NCI-H1694 (cell line): ENCODE measurements around the gene MYL7.
"Not testable (repeated sequence)": the region's sequence is repeated elsewhere in the genome, so short reads cannot be mapped to it uniquely, and the experiment has no call there.

ENCODE experiments used
- DNase-seq: peaks from one replicate; lab custom pipeline; 2025; lab: John Stamatoyannopoulos, UW

MYL7 gene

DNA sequence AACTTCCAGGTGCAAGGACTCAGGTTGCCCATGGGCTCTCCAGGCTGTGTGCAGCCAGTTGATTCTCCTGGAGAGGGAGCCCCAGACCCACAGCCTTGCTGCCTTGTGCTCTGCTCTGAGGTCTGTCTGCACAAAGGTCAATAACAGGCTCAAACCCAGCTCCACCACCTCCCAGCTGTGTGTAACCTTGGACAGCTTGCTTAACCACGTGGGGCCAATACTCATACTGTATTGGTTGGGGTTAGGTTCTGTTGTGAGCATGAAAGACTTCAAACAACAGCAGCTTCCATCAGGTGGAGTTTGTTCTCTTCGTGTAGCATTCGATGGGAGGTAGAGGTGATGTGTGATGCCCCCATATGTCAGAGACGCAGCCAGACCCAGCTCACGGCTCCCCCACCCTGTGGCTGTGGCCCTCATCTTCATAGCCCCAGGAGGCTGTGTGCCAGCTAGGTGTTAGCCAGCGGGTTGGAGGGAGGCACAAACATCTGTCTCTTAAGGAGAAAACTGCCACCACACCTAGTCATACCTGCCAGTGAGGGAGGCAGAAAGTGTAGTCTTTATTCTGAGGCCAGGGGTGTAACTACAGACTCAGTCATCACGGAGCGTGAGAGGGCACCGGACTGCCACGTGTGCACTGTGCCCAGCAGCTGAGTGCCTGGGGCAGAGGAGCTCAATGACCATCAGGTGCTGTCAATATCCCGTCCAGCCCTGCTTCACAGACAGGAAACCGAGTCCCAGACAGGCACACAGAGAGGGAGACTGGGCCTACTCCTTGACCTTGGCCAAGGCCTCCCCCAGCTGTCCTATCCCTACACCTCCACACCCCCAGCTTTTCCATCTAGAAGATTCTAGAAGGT lies 9.7 kb downstream of the MYL7 start:
- DNase-seq, result peak; percentile 64

DNA sequence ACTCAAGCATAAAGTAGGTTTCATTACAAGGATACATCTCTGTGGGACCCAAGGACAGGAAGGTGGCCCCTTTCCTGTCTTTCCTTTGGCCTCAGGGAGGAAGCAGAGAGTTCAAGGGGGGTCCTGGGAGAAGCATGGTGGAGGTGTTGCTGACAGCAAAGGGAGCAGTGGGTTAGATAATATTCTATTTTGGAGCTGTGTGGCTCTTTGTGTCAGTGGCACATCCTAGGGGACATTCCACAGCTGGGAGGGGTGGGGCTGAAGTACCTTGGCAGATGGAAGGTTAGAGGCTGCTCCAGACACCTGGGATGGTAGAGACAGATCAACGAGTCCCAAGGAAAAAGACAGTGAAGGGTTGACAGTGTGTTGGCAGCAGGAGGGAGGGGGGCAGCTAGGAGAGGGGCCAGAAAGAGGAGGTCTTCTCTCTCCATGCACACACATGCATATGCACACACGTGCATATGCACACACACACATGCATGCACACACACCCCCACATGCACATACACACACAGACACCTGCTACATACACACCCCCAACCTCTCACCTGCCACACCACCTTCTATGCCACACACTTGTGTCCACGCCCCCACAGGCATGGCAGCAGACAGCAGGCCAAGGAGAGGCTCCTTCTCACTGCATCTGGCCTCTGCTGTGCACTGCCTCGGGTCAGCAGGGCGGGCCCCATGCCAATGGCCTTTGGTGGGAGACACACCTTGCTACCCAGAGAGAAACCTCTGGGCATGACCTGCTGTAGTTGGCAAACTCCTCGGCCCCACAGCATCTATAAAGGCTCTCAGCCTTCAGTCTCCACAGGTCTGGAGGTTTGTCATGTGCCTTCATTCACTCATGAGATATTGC lies 12.2 kb downstream of the MYL7 start:
- no peak for DNase-seq

DNA sequence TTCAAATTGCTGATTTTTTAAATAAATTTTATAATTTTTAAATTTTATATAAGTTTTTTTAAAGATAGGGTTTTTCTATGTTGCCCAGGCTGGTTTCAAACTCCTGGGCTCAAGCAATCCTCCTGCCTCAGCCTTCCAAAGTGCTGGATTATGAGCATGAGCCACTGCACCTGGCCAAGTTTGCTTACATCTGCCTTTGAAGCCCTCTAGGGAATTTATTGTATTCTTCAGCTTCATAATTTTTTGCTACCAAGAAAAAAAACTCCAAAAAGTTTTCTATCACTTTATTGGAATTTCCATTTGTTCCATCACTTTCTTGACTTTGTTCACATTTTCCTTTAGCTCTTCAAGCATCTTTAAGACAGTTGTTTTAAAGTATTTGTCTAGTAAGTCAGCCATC lies 14.0 kb downstream of the MYL7 start:
- DNase-seq, result no peak

DNA sequence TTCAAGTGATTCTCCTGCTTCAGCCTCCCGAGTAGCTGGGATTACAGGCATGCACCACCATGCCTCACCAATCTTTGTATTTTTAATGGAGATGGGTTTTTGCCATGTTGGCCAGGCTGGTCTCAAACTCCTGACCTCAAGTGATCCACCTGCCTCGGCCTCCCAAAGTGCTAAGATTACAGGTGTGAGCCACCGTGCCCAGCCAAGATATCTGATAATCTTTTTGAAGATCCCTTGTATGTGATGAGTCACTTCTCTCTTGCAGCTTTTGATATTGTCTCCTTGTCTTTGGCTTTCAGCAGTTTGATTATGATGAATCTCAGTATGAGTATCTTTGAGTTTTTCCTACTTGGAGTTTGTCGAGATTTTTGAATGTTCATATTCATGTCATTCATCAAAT lies 14.6 kb downstream of the MYL7 start:
- not testable (repeated sequence) for DNase-seq

DNA sequence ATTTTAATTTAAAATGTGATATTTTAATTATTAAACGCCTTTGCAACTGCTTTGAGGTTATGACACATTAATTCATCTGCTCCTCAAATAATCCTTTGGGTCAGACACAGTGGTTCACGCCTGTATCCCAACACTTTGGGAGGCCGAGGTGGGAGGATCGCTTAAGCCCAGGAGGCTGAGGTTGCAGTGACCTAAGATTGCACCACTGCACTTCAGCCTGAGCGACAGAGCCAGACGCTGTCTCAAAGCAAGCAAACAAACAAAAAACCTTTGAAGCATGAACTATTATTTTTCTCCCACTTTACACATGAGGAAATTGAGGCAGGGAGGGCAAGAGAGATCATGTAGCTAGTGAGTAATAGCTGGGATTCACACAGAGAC lies 16.3 kb downstream of the MYL7 start:
- no peak for DNase-seq

DNA sequence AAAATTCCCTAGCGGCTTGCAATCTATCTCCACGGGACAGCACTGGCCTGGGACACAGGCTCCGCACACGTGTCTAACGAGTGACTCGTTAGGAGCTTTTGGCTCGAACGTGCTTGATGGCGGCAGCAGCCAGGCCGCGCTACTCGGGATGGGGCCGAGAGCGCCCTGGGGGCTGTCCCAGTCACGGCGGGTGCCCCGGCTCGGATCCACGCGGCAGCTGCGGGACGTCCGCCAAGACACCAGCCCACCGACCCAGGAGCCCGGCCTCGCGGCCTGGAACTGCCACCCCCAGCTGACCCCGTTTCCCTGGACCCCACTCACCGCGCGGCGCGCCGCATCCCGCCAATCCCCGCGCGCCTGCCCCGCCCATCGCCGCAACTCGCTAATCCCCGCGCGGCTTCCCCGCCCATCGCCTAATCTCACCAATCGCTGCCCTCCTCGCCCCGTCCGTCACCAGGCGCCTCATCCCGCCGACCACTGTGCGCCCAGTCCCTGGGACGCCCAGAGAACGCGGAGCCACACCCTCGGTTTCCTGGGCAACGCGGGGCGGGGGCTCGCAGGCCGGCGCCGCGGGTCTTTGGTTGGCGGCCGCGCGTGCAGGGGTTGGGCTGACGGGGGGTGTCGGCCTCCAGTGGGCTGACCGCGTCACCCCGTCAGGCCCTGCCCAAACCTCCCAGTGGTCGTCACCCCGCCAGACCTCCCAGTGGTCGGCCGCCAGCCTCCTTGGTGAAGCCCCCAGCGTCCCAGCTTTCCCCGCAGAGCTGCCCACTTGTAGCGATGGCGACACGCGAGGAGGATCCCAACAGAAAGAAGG lies 17.7 kb downstream of the MYL7 start, which contains the start of gene POLD2:
Gene POLD2, minus strand, starts transcription at position 359 of the 814 bp plus-strand sequence. CDS start 1,495 bp downstream, outside the sequence.
- DNase-seq, result peak; percentile 95

DNA sequence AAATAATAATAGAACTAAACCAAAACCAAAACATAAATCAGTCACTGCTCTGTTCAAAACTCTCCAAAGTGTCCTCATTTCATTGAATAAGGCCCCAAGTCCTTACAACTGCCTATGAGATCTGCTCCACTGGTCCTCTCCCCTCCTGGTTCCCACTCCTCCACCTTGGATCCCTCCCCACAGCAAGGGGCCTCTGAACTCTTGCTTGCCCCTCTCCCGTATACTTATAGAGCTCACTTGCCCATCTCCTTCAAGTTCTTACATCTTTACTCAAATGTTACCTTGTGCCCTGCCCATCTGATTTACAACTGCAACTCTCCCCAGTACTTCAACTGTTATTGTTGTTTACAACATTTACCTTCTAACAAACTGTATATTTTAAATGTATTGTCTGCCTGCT lies 18.6 kb downstream of the MYL7 start:
- DNase-seq, result no peak

DNA sequence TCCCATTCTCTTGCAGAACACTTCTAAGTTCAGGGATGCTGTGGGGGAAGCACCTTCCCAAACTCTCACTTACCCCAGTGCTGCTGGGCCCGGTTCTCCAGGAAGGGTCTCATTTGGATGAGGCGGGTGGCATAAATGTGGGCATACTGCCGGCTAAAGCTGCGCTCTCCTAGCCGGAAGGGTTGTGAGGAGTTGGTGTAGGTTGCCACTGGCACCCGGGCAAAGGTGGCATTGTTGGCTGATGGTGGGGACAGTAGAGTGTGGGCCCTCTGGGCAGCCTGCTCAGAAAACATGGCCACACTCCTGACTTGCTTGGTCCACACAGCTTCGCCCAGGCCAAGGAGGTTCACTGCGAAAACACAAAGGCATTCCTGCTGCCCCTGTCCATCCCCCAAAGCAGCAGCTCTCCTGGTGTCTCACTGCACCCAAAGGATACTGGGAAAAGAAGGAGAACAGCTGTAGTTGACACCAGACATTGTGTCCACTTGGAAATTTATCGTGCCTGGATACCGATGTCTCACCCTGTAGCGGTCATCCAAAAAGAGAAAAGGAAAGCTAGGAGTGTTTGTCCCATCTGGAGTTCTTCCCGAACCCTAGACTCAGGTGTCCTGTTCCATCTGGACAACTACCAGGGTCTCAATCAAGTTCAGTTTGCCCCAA lies 19.2 kb downstream of the MYL7 start:
- no peak for DNase-seq

DNA sequence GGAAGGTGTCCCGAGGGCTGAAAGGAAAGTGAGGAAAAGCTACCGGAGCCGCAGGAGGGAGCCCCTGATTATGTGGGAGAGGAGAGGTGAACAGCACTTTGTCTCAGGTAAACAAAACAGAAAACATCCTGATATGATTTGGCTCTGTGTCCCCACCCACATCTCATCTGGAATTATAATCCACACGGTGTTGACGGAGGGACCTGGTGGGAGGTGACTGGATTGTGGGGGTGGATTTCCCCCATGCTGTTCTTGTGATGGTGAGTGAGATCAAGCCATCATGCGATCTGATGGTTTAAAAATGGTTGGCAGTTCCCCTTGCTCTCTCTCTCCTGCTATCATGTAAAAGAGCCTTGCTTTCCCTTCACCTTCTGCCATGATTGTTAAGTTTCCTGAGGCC lies 20.7 kb downstream of the MYL7 start:
- no peak for DNase-seq

DNA sequence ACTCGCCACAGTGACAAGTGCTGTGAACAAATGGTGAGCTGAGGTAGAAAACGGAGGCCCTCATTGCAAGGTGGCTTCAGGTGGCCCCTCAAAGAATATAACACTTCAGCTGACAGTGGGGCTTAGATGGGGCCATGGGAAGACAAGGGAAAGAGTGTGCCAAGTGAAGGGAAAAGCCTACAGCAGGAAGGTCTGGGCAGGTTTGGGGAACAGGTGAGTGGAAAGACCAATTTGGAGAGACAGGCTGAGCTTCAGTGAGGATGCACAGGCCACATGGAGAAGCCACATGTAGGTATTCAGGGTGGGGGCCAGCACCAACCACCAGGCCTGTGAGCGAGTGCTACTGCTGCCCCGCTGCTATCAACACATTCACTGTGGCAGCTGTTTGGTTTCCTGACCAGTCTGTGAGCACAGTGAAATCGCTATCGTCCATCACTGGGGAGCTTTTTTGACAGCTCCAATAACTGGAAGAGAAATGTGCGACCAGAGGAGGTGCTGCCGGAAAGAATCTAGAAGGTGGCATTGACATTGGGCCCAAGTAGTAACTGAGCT lies 21.2 kb downstream of the MYL7 start:
- no peak for DNase-seq

DNA sequence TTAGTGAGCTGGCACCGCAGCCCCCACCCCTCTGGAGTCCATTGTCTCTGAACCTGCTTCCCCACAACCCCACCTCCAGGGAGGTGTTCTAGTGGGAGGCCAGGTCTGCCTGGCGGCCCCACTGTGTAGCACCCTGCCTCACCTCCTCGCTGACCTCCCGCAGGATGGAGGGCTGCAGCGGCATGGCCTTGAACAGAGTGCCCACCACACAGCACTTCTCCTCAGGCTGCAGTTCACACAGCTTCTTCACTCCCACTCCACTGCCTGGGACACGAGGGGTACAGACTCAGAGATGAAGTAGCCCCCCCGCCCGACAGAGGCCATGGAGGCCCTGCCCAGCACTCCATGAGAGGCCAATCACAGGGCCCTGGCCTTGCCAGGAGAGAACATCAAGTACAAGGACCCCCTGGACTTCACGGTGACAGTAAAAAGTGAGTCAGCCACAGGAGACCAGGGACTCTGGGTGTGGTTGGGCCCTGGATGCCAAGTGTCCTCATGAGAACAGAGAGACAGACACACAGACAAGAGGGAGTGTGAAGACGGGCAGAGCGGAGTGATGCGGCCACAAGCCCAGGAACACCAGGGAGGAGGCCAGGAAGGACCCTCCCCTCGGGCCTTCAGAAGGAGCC lies 23.2 kb downstream of the MYL7 start:
- DNase-seq, result no peak

DNA sequence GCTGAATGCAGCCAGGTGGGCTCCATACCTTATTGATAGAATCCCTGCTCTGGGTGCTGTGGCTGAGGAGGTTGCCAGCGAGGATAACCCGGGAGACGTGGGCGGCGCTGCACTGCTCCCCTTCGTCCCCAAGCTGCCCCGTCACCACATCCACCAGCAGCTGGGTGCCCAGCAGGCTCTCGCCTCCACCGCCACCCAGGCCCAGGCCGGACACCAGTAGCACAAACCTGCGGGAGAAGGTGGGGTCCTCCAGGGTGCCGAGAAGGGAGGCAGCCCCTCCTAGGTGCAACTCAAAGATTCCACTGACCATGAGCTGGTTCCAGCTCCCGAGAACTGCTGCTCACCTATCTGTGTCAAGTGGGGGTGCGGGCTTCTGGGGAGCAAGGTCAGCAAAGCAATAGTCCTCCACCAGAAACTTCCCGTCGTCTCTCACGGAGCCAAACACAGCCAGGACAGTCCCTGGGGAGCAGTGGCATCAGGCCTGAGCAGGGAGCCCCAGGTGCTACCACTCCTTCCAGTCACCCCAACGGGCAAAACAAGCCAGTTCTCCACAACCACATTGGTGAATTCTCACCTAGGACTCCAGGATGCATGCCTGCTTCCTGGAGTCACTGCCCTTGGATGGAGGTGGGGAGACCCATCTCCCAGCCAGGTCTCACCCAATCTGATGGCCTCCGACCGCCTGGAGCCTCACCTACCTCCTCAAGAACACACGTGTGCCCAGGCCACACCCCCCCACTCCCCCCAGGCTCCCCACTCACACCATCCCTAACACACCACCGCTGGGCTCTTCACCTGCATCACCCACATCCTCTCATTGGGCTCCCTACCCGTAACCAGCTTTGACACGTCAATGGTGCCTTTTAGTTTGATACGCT lies 24.1 kb downstream of the MYL7 start:
- no peak for DNase-seq

DNA sequence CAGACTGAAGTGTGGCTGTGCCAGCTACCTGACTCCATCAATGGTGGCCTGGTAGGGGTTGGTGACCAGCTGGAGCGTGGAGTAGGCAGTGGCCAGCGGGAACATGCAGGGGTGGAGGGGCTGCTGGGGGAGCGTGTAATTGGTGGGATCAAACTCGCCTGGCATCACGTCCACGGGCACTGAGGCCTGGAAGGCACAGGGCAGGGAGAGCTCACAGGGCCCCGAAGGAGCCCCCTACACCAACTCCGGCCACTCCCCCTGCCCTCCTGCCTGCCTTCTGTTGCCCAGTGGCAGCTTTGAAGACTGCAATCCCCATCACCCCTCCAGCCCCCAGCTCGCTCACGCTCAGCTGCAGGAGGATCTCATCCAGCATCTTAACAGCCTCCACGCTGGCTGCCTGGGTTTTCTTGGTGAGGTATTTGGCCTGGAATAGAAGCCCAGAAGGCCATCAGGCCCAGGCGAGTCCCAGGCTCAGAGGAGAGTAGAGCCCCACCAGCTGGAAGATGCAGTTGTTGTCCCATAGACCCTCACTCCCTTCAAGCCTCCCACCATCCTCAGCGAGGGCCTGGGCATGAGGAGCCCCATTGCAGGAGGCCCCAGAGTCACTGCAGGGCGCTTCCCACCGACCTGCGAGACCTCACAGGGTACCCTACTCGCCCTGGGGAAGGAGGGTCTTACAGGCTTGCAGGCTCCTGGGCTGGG lies 24.9 kb downstream of the MYL7 start:
- no peak for DNase-seq

DNA sequence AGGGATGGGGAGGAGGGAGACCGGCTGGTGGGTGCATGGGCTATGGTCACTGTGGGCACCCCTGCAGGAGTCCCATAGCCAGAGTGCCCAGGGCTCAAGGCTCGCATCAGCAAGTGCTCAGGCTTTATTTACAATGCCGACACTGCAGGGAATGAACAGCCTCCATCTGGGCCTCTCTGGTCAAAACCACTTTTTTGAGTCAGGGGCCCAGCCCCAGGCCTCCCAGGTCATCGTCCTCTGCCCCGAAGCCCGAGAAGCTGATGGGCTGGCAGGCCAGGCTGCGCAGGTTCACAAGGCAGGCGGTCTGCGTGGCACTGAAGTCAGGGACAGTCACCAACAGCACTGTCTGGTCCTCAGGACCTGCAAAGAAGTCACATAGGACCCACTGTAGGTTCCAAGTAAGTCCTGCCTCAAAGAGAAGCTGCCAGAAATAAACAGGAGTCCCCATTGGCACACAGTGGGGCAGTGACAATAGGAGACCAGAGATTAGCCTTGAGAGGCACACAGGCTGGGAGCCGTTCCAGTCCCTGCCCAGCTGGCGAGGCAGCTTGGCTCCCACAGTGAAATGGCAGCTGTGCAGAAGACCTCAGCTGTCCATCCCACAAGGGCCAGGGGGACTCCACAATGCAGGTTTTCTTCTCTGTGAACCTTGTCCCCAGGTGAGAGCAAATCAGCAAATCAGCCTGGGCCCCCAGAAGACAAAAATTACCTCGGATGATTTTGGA lies 26.4 kb downstream of the MYL7 start:
- DNase-seq, result no peak

DNA sequence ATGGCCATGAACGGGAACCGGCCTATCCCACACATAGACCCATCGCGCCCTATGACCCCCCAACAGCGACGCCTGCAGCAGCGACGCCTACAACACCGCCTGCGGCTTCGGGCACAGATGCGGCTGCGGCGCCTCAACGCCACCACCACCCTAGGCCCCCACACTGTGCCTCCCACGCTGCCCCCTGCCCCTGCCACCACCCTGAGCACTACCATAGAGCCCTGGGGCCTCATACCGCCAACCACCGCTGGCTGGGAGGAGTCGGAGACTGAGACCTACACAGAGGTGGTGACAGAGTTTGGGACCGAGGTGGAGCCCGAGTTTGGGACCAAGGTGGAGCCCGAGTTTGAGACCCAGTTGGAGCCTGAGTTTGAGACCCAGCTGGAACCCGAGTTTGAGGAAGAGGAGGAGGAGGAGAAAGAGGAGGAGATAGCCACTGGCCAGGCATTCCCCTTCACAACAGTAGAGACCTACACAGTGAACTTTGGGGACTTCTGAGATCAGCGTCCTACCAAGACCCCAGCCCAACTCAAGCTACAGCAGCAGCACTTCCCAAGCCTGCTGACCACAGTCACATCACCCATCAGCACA lies 27.3 kb downstream of the MYL7 start:
- no peak for DNase-seq

DNA sequence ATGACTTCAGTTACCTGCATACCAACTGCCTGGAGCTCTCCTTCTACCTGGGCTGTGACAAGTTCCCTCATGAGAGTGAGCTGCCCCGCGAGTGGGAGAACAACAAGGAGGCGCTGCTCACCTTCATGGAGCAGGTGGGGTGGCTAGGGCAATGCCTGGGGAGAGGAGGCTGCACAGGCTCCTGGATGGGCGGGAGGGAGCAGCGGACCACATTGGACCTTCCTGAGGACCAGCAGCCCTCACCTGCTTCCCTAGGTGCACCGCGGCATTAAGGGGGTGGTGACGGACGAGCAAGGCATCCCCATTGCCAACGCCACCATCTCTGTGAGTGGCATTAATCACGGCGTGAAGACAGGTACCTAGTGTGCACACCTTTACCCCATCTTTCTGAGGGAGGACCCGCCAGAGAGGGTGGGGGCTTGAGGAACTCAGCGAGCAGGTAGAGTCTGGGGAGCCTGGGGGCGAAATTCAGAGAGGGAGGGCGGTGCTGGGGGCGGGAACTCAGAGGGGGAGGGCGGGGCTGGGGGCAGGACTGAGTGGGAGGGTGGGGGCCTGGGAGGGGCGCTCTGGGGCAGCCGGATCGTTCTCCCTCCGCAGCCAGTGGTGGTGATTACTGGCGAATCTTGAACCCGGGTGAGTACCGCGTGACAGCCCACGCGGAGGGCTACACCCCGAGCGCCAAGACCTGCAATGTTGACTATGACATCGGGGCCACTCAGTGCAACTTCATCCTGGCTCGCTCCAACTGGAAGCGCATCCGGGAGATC lies 28.0 kb downstream of the MYL7 start:
- DNase-seq, result no peak

DNA sequence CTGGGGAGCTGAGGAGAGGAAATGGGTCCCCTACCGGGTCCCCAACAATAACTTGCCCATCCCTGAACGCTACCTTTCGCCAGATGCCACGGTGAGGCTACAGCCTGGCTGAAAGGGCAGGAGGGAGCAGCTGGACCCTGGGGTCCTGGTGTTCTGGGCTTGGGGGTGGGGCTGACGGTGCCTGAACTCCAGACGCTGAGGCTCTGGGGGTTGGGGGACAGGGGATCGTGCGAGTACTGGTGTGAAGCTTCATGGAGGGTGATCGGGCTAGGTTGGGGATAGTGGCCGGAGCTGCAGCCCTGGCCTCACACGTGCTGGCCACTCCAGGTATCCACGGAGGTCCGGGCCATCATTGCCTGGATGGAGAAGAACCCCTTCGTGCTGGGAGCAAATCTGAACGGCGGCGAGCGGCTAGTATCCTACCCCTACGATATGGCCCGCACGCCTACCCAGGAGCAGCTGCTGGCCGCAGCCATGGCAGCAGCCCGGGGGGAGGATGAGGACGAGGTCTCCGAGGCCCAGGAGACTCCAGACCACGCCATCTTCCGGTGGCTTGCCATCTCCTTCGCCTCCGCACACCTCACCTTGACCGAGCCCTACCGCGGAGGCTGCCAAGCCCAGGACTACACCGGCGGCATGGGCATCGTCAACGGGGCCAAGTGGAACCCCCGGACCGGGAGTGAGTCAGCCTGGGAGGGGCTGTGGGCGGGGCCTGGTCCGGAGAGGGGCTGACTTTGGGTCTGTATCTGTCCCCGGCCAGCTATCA lies 28.7 kb downstream of the MYL7 start:
- DNase-seq, result no peak
